ENCODE results near the gene ASB7.

ASB7 gene, protein sequence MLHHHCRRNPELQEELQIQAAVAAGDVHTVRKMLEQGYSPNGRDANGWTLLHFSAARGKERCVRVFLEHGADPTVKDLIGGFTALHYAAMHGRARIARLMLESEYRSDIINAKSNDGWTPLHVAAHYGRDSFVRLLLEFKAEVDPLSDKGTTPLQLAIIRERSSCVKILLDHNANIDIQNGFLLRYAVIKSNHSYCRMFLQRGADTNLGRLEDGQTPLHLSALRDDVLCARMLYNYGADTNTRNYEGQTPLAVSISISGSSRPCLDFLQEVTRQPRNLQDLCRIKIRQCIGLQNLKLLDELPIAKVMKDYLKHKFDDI

DNA sequence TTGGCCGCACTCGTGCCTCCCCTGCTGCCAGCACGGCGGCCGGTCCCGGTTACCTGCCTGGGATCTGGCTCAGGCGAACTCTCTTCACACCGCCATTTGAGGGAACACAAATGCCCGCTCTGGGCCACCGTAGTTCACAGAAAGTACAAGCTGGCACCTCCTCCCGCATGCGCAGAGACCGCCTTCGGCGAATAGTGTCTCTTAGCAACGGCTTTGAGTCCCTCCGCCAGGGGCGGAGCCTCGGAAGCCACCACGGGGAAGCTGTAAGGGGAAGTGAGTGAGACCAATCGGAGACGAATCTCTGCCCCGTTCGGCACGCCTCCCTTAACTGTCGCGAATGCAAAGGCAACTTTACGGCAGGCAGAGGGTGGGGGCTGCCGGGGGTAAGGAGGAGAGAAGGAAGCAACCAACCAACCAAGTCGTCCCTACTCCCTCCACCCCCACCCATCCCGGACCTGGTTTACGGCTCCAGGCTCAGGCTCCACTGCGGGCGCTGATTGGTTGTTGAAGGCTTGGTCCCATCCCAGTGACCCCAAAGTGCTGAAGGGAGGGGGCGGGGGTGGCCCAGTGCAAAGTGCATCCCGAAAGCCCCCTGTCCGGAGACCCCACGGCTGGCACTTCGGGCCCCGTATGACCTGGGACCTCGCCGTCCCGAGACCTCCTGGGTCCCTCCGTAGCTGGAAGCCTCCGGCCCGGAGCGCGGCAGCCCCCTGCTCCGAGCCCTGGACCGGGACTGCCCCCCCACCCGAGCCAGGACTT lies at the start of gene ASB7, which contains the start of gene LINS1:
Gene ASB7 (plus strand): TSS at position 526 of the 759 bp plus-strand sequence. CDS start 9,628 bp downstream, outside the sequence.
Gene LINS1 (minus strand): TSS at position 121 of the 759 bp plus-strand sequence. CDS start 21,342 bp downstream, outside the sequence.
- Histone ChIP-seq H3K27ac (ENCODE audit: low read depth in 2 of 2, low read length in 2 of 2) (peak within 1 kb of the TSS; percentile 82 to 88), H3K9me3 (ENCODE audit: control insufficient read depth in 2 of 2, low read length in 2 of 2) (no peaks in the 10 kb centered on the region), H3K36me3 (ENCODE audit: control insufficient read depth in 2 of 2, insufficient read depth in 2 of 2, low read length in 2 of 2) (peaks cover 4 to 11% of the 10 kb centered on the region in 2 donors), H3K27me3 (ENCODE audit: control insufficient read depth in 2 of 2, insufficient read depth in 2 of 2, low read length in 2 of 2) (no peaks in the 10 kb centered on the region), H3K4me3 (ENCODE audit: low read length in 2 of 2) (peak within 1 kb of the TSS; percentile 93 to 98), H3K9ac (ENCODE audit: low read depth in 1 of 2, low read length in 2 of 2) (peak within 1 kb of the TSS; percentile 90 to 93), H3K4me1 (ENCODE audit: control insufficient read depth in 2 of 2, insufficient read depth in 2 of 2, low read length in 2 of 2) (peaks cover 15 to 20% of the 10 kb centered on the region in 2 donors)

DNA sequence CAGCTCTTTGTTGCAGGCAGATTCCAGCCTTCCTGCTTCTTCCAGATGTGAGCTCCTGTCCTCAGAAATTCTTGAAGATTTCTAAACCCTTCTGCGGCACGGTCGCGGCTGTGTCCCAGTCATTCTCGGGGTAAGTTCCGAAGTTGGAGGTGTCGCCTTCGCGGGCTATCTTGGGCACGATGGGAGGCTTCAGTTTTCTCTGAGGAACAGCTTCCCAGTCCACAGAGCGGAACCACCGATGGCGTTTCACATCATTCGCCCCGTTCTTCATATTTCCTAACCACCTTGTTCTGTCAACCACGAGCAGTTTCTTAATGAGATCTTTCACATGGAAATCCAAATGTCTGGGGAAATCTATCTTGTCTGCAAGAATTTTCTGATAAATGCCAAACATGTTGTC lies 48.9 kb upstream of the ASB7 start:
- Histone ChIP-seq H3K27me3 (ENCODE audit: control insufficient read depth in 2 of 2, insufficient read depth in 2 of 2, low read length in 2 of 2) (no peaks in the 10 kb centered on the region), H3K9ac (ENCODE audit: low read depth in 1 of 2, low read length in 2 of 2) (no peak overlapping the region), H3K36me3 (ENCODE audit: control insufficient read depth in 2 of 2, insufficient read depth in 2 of 2, low read length in 2 of 2) (no peaks in the 10 kb centered on the region), H3K4me1 (ENCODE audit: control insufficient read depth in 2 of 2, insufficient read depth in 2 of 2, low read length in 2 of 2) (no peaks in the 10 kb centered on the region), H3K9me3 (ENCODE audit: control insufficient read depth in 2 of 2, low read length in 2 of 2) (no peaks in the 10 kb centered on the region), H3K27ac (ENCODE audit: low read depth in 2 of 2, low read length in 2 of 2) (no peak overlapping the region), H3K4me3 (ENCODE audit: low read length in 2 of 2) (no peak overlapping the region)

DNA sequence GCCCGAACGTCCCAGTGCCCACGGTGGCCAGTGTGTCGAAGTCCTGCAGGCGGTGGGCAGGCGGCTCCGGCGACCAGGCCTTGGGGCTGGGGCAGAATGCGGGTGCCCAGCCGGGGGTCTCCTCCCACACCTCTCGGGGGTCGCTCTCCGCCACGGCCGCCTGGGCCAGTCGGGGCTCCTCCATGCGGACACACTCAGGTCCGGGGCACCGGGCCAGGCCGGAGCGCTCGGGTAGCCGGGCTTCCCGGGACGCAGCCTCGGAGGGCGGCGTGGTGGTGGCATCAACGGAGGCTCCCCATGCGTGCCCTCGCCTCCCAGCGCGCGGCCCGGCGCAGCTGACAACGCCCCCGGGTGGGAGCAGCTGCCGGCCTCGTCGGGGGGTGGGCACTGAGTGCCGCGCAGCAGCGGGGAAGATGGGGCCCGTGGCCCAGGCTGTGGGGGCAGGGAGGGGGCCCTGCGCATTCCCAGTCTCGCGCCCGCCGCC lies 43.6 kb upstream of the ASB7 start:
- Histone ChIP-seq H3K36me3 (ENCODE audit: control insufficient read depth in 2 of 2, insufficient read depth in 2 of 2, low read length in 2 of 2) (no peaks in the 10 kb centered on the region), H3K27me3 (ENCODE audit: control insufficient read depth in 2 of 2, insufficient read depth in 2 of 2, low read length in 2 of 2) (no peaks in the 10 kb centered on the region), H3K4me1 (ENCODE audit: control insufficient read depth in 2 of 2, insufficient read depth in 2 of 2, low read length in 2 of 2) (no peaks in the 10 kb centered on the region), H3K4me3 (ENCODE audit: low read length in 2 of 2) (no peak overlapping the region), H3K9me3 (ENCODE audit: control insufficient read depth in 2 of 2, low read length in 2 of 2) (no peaks in the 10 kb centered on the region), H3K27ac (ENCODE audit: low read depth in 2 of 2, low read length in 2 of 2) (no peak overlapping the region), H3K9ac (ENCODE audit: low read depth in 1 of 2, low read length in 2 of 2) (no peak overlapping the region)

DNA sequence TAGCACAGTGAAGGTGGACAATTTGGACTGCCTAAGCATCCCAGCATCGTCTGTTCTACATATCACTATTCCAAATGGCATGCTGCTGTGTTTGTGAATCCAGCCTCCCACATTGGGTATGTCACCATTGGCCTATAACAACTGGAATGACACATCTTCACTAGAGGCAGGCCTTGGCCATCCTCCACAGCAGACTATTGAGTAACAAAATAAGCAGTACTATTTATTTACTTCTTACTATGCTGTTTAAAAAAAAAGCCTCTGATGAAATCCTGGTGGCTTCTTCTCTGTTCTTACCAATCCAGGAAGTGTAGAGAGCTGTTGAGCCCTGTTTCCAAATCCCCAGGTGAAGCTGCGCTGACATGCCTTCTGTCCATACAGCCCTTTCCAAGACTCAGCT lies 43.1 kb upstream of the ASB7 start:
- H3K36me3 ChIP-seq (ENCODE audit: control insufficient read depth in 2 of 2, insufficient read depth in 2 of 2, low read length in 2 of 2) = no peaks in the 10 kb centered on the region
- no peak overlapping the region for H3K4me3 ChIP-seq (ENCODE audit: low read length in 2 of 2)
- no peak overlapping the region for H3K9ac ChIP-seq (ENCODE audit: low read depth in 1 of 2, low read length in 2 of 2)
- H3K9me3 ChIP-seq (ENCODE audit: control insufficient read depth in 2 of 2, low read length in 2 of 2) = no peaks in the 10 kb centered on the region
- H3K4me1 ChIP-seq (ENCODE audit: control insufficient read depth in 2 of 2, insufficient read depth in 2 of 2, low read length in 2 of 2) = no peaks in the 10 kb centered on the region
- H3K27ac ChIP-seq (ENCODE audit: low read depth in 2 of 2, low read length in 2 of 2) = no peak overlapping the region
- no peaks in the 10 kb centered on the region for H3K27me3 ChIP-seq (ENCODE audit: control insufficient read depth in 2 of 2, insufficient read depth in 2 of 2, low read length in 2 of 2)

DNA sequence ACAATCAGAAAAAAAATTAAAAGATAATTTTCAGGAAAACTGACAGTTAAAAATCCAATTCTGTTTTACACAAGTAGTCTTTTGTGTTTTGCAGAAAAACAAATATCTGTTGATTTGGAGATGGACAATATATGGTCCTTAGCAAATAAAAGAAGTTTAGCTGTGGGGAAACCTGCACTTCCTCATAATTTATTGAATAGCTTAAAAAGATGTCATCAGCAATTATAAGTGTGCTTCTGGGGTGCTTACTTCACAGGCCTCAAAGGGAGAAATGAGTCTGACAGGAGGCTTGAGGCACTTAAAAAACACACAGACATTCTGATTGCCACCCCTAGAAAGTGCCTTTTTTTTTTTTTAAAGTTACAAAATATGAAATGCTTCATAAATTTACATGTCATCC lies 42.1 kb upstream of the ASB7 start:
- Histone ChIP-seq H3K27ac (ENCODE audit: low read depth in 2 of 2, low read length in 2 of 2) (no peak overlapping the region), H3K9ac (ENCODE audit: low read depth in 1 of 2, low read length in 2 of 2) (no peak overlapping the region), H3K9me3 (ENCODE audit: control insufficient read depth in 2 of 2, low read length in 2 of 2) (no peaks in the 10 kb centered on the region), H3K27me3 (ENCODE audit: control insufficient read depth in 2 of 2, insufficient read depth in 2 of 2, low read length in 2 of 2) (no peaks in the 10 kb centered on the region), H3K4me1 (ENCODE audit: control insufficient read depth in 2 of 2, insufficient read depth in 2 of 2, low read length in 2 of 2) (no peaks in the 10 kb centered on the region), H3K4me3 (ENCODE audit: low read length in 2 of 2) (no peak overlapping the region), H3K36me3 (ENCODE audit: control insufficient read depth in 2 of 2, insufficient read depth in 2 of 2, low read length in 2 of 2) (no peaks in the 10 kb centered on the region)

DNA sequence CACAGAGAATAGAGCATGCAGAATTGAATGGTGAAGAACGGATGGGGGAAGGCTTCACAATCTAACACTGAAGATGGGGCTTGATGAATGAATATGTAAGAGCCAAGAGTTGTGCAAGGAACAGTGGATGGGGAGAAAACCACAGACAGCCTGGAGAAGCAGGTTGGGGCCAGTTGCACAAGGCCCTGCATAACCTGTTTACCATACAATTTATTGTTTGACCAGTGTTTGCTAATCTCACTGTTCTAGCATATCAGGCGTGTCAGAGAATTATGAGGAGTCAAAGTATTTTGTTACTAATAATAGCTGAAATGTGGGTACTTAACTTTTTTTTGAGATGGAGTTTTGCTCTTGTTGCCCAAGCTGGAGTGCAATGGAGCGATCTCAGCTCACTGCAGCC lies 36.8 kb upstream of the ASB7 start:
- H3K4me1 ChIP-seq (ENCODE audit: control insufficient read depth in 2 of 2, insufficient read depth in 2 of 2, low read length in 2 of 2) = no peaks in the 10 kb centered on the region

DNA sequence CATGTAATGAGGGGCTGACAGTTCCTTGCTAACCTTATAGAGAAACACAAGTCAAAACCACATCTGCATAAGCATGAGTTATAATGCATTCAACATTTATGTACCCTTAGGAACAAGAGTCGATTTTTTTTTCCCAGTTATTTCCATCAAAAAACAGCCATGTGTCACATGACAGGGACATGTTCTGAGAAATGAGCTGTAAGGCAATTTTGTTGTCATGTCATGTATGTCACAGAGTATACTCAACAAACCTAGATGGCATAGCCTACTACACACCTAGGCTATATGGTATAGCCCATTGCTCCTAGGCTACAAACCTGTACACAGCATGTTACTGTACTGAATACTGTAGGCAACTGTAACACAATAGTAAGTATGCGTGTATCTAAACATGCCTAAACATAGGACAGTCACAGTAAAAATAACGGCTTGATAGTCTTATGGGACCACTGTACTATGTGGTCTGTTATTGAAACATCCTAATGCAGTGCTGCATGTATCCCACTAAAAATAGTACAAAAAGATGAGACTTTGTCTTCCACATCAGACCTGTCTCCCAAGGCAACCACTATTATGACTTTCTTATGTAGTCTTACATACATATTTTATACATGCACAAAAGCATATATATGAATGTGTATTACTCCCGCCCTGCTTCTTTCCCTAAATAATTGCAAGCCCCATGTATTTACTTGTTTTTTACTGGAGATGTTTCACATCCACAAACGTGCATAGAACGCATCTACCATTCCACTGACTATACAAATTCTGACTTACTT lies 35.4 kb upstream of the ASB7 start:
- H3K27ac ChIP-seq (ENCODE audit: low read depth in 2 of 2, low read length in 2 of 2) = no peak overlapping the region
- H3K9me3 ChIP-seq (ENCODE audit: control insufficient read depth in 2 of 2, low read length in 2 of 2) = no peaks in the 10 kb centered on the region
- no peak overlapping the region for H3K9ac ChIP-seq (ENCODE audit: low read depth in 1 of 2, low read length in 2 of 2)
- H3K4me3 ChIP-seq (ENCODE audit: low read length in 2 of 2) = no peak overlapping the region
- H3K4me1 ChIP-seq (ENCODE audit: control insufficient read depth in 2 of 2, insufficient read depth in 2 of 2, low read length in 2 of 2) = no peaks in the 10 kb centered on the region
- peaks cover 3 to 22% of the 10 kb centered on the region in 2 donors for H3K36me3 ChIP-seq (ENCODE audit: control insufficient read depth in 2 of 2, insufficient read depth in 2 of 2, low read length in 2 of 2)
- no peaks in the 10 kb centered on the region for H3K27me3 ChIP-seq (ENCODE audit: control insufficient read depth in 2 of 2, insufficient read depth in 2 of 2, low read length in 2 of 2)

More for the DNA sequence above, 36.8 kb upstream of the ASB7 start:
- H3K36me3 ChIP-seq (ENCODE audit: control insufficient read depth in 2 of 2, insufficient read depth in 2 of 2, low read length in 2 of 2) = peaks cover 0 to 16% of the 10 kb centered on the region in 2 donors
- no peaks in the 10 kb centered on the region for H3K27me3 ChIP-seq (ENCODE audit: control insufficient read depth in 2 of 2, insufficient read depth in 2 of 2, low read length in 2 of 2)
- no peak overlapping the region for H3K4me3 ChIP-seq (ENCODE audit: low read length in 2 of 2)
- no peak overlapping the region for H3K27ac ChIP-seq (ENCODE audit: low read depth in 2 of 2, low read length in 2 of 2)
- H3K9ac ChIP-seq (ENCODE audit: low read depth in 1 of 2, low read length in 2 of 2) = no peak overlapping the region
- no peaks in the 10 kb centered on the region for H3K9me3 ChIP-seq (ENCODE audit: control insufficient read depth in 2 of 2, low read length in 2 of 2)

DNA sequence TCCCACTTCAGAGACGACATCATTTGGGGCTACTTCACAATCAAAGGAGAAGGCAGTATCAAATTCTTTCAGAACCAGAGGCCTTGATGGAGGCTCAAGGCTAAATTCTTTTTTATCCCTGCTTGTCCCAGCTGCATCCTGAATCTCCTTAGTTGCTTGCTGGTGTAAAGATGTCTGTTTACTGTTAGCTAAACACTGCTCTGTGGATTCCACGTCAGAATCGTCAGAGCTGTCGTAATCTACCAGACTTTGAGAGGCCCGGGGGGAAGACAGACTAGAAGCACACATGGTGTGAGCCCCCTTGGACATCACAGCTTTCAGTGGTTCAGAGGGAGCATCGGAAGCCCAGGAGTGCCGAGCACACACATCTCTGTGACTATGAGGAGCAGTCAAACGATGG lies 33.0 kb upstream of the ASB7 start:
- H3K9ac ChIP-seq (ENCODE audit: low read depth in 1 of 2, low read length in 2 of 2) = no peak overlapping the region
- H3K27ac ChIP-seq (ENCODE audit: low read depth in 2 of 2, low read length in 2 of 2) = no peak overlapping the region
- no peak overlapping the region for H3K4me3 ChIP-seq (ENCODE audit: low read length in 2 of 2)
- no peaks in the 10 kb centered on the region for H3K9me3 ChIP-seq (ENCODE audit: control insufficient read depth in 2 of 2, low read length in 2 of 2)
- no peaks in the 10 kb centered on the region for H3K4me1 ChIP-seq (ENCODE audit: control insufficient read depth in 2 of 2, insufficient read depth in 2 of 2, low read length in 2 of 2)
- H3K36me3 ChIP-seq (ENCODE audit: control insufficient read depth in 2 of 2, insufficient read depth in 2 of 2, low read length in 2 of 2) = peaks cover 8 to 27% of the 10 kb centered on the region in 2 donors
- H3K27me3 ChIP-seq (ENCODE audit: control insufficient read depth in 2 of 2, insufficient read depth in 2 of 2, low read length in 2 of 2) = no peaks in the 10 kb centered on the region

DNA sequence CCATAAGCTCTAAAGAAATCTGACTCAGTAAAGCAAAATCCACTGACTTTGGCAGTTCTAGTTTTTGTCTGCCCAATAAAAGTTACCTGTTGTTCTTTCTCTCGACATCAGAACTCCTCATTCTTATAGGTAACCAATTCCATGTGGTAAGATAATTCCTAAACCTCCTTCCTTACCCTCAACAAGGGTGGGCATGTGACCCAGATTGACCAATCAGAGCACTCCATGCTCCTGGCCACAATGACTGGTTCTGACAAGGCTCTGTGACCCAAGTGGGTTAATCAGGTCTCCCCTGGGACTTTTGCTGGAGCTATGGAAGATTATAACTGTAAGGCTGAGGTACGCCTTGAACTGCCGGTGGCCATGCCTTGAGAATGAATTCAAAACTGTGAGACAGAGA lies 32.1 kb upstream of the ASB7 start:
- Histone ChIP-seq H3K27me3 (ENCODE audit: control insufficient read depth in 2 of 2, insufficient read depth in 2 of 2, low read length in 2 of 2) (no peaks in the 10 kb centered on the region), H3K27ac (ENCODE audit: low read depth in 2 of 2, low read length in 2 of 2) (no peak overlapping the region), H3K36me3 (ENCODE audit: control insufficient read depth in 2 of 2, insufficient read depth in 2 of 2, low read length in 2 of 2) (peaks cover 8 to 27% of the 10 kb centered on the region in 2 donors), H3K9ac (ENCODE audit: low read depth in 1 of 2, low read length in 2 of 2) (no peak overlapping the region), H3K4me1 (ENCODE audit: control insufficient read depth in 2 of 2, insufficient read depth in 2 of 2, low read length in 2 of 2) (no peaks in the 10 kb centered on the region), H3K9me3 (ENCODE audit: control insufficient read depth in 2 of 2, low read length in 2 of 2) (no peaks in the 10 kb centered on the region), H3K4me3 (ENCODE audit: low read length in 2 of 2) (no peak overlapping the region)

Data from mucosa of rectum (tissue), 2 donors.